Measurements from ENCODE around the gene TSSK6.

Gene TSSK6

DNA sequence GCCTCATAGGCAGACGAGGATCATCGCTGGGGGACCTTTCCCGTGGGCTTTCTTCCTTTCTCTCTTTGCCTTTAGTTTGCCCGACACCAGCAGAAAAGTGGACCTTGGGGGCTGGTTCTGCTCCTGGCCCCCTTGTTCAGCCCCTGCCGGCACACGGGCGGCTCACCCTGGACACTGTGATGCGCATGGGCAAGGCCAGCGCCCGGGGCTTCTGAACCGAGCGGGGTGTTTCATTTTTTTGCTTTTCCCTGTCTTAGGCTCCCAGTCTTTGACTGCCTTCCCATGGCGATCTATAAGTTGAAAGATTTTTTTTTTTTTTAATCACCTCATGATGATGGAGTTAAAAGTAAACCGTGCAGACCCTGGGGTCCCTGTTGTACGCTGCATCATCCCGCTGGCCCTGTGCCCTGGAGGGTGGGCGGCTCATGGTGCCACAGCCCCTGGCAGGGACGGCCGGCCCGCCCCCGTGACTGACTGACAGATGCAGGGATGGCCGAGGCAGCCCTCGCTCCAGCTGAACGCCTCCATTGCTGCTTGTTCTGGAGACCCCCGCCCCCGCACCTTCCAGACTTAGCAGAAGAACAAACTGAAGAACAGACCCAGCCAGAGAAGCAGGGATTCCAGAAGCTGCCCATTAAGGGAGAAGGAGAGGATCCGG, 9.6 kb downstream of the TSSK6 start:
- no peak for DNase-seq (ENCODE audit: low read depth in 2 of 2)

DNA sequence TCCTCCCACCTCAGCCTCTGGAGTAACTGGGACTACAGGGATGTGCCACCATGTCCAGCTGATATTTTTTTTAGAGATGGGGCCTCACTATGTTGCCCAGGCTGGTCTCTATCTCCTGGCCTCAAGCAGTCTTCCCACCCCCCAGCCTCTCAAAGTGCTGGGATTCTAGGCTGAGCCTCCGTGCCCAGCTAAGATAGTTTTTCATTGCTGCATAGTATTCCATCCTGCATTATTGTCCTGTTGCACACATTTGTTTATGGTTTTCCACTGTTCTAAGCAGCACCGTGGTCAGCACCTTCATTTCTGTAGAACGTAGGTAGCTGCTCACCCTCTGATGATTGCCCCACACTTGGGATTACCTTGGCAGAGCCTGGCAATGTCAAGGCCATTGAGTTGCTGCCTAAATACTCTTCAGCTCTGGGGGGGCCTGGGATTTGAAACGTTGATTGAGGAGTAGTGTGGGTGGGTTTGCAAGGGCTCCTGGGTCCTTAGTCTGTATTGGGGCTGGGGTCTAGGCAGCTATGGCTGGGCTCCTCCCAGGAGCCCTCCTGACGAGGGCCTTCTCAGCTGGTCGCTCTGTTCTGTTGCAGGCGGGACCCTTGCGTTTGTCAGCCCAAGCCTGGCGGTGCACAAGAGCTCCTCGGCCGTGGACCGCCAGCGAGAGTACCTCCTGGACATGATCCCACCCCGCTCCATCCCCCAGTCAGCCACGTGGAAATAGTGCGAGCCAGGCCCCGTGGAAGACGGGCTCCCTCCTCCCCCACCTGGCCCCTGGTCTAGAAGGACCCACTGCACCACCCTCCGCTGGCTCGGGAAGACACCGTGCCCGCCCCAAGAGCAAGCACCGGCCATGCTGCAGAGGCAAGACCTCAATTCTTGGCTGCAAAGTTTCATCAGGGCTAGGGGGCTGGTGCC, 10.3 kb downstream of the TSSK6 start:
- DNase-seq (ENCODE audit: low read depth in 2 of 2) = no peak

GRCh38 chr19:19502808-19503602, 12.3 kb downstream of the TSSK6 start:
- DNase-seq (ENCODE audit: low read depth in 2 of 2) = no peak

DNA sequence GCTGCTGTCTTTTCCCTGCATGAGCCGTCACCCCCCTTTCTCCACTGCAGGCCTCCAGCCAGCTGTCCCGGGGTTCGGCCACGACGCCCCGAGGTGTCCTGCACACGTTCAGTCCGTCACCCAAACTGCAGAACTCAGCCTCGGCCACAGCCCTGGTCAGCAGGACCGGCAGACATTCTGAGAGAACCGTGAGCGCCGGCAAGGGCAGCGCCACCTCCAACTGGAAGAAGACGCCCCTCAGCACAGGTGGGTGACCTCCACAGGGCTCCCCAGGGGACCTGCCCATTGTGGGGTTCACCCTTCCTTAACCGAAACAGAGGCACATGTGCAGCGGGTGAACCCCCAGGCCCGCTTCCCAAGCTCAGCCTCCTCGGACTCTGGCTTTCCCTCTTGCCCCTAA, 13.1 kb downstream of the TSSK6 start:
- DNase-seq (ENCODE audit: low read depth in 2 of 2) = no peak

DNA sequence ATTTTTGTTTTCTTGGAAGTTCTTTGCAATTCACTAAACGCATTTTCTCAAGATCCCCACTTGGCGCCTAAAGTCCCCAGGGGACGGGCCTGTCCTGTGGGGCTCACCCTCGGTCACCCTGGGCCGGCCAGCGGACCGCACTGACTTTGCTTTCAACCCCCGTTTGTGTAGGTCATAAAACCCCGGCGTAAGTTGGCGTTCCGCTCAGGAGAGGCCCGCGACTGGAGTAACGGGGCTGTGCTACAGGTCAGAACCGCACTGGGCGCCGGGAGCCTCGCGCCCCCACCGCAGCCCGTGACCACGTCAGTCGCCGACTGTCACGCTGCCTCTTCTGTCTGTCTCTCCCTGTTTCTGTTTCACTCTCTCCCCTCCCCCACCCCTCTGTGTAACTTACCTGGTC, 13.6 kb downstream of the TSSK6 start:
- no peak for DNase-seq (ENCODE audit: low read depth in 2 of 2)

- DNase-seq (ENCODE audit: low read depth in 2 of 2) = no peak
Measured at GRCh38 chr19:19500975-19501644, 14.2 kb downstream of the TSSK6 start.

- no peak for DNase-seq (ENCODE audit: low read depth in 2 of 2)
Measured at GRCh38 chr19:19499272-19499995, 15.9 kb downstream of the TSSK6 start.

DNA sequence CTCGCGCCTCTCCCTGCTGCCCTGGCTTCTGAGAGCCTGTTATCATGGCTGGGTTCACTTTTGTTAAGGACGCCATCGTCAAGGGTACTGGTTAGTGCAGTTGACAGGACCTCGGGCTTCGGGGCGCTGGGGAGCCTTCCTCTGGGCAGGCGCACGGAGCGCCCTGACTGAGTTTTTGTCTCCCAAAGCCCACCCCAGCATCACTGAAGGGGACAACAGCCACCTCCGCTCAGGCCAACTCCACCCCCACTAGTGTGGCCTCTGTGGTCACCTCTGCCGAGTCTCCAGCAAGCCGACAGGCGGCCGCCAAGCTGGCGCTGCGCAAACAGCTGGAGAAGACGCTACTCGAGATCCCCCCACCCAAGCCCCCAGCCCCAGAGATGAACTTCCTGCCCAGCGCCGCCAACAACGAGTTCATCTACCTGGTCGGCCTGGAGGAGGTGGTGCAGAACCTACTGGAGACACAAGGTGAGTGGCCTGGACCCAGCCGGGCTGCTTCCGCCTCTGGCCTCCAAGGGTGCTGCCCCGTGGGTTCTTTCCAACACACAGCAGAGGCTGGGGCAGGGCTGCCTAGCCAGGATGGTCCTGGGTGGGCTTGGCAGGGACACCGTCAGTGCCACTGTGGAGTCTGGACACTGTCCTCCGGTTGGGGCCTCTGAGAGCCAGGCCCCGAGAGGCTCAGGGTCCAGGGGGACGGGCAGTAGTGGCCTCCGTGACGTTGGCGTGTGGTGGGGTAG, 16.9 kb downstream of the TSSK6 start:
- DNase-seq (ENCODE audit: low read depth in 2 of 2) = no peak

DNA sequence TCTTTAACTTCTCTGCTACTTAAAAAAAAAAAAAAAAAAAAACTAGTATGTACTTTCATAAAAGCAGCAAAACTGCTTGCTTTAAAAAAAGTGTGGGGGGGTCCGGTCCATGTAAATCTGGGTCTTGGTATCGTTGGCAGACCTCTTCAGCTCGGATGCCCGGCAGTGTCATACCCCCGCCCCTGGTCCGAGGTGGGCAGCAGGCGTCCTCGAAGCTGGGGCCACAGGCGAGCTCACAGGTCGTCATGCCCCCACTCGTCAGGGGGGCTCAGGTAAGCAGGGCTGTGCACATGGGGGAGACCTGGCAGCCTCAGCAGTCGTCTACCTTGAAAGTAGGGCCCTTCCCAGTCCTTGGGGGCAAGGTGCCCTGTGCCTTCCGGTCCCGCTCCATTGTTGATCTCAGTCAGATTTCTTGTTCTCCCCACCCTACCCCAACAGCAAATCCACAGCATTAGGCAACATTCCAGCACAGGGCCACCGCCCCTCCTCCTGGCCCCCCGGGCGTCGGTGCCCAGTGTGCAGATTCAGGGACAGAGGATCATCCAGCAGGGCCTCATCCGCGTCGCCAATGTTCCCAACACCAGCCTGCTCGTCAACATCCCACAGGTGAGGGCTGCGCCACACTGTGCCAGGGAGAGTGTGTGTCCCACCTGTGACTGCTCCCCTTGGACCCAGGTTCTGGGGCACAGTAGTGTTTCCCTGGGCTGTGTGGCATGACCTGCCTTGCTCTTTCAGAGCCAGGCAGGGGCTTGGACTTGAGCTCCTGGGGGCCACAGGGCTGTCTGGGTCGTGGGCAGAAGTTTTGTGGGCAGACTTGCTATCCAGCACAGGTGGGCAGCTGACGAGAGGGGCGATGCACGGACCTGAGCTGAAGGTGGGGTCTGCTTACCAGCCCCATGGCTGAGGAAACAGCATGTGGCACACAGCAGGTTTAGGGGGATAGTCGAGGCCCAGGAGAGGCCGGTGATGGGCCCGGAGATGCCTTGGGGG, 19.4 kb downstream of the TSSK6 start:
- DNase-seq (ENCODE audit: low read depth in 2 of 2) = no peak

DNA sequence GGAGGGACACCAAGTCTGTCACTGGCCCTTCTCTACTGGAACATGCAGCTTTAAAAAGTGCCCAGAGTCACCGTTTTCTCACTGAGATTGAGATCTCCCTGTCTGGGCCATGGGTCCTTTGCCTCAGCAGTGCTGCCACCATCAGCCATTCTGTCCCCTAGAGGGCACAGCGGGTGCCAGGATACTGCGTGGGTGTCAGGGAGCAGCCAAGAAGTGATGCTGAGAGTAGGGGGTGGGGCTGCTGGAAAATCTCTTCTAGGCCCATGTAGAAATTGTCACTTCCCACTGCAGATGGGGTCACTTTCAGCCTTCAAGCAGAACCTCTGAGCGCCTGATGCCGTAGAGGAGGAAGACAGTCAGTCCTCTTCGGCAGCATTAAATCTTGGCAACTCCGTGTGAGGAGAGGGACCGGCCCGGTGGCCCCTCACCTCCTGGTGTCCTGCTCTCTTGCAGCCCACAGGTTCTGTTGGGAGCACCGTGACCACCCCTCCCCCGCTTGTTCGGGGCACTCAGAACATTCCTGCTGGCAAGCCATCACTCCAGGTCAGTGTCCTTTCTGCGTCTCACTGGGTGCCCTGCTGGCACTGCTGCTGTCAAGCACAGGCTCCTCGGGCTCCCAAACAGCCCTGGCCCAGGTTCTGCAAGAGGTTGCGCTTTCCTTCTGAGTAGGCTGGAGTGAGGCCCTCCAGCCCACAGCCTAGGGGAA, 21.4 kb downstream of the TSSK6 start:
- DNase-seq (ENCODE audit: low read depth in 2 of 2) = no peak

- no peak for DNase-seq (ENCODE audit: low read depth in 2 of 2)
Measured at GRCh38 chr19:19492026-19492610, 23.2 kb downstream of the TSSK6 start.

DNA sequence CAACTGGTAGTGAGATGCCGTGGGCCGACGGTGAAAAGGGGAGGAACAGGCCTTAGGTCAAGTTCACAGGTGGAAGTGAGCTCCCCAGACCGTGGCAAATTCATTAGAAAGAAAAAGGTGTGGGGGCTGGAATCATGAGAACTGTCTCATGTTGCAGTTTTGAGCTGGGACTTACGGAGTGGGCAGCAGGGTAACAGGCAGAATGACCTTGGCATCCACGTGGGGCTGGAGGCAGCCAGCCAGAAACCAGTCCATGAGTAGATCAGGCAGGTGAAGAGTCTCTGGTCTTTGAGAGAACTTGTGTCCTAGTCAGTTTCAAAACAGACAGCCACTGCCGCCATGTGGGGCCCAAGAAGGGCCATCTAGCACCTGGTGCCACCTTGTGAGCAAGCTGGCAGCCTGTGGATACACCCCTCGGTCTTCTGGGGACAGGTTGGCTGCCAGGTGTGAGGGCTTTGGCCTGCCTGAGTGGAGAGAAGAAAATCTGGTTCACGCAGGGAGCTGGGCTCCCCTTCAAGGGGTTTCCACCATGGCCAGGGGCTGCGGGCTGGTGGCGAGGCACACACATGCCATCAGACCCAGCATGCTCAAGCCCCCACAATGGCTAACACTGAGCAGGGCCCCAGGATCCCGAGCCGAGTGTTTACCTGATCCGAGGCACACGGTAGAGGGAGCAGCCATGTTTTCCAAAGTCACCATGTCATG, 23.9 kb downstream of the TSSK6 start:
- no peak for DNase-seq (ENCODE audit: low read depth in 2 of 2)

- DNase-seq (ENCODE audit: low read depth in 2 of 2) = peak; percentile 59 to 61
Measured at GRCh38 chr19:19490214-19490968, 25.0 kb downstream of the TSSK6 start.

GRCh38 chr19:19489804-19490204, 25.5 kb downstream of the TSSK6 start:
- no peak for DNase-seq (ENCODE audit: low read depth in 2 of 2)

GRCh38 chr19:19488875-19489690, 26.3 kb downstream of the TSSK6 start:
- peak; percentile 93 to 94 for DNase-seq (ENCODE audit: low read depth in 2 of 2)

Data from fibroblast of skin of left quadriceps (primary cell).